Stimulated activated CD8-positive, alpha-beta memory T cell treated with anti-CD3 and anti-CD28 coated beads, Interleukin-12 subunit alpha, Interleukin-12 subunit beta, amount 100 ng/mL, for 4 hours (primary cell): ENCODE measurements around the gene CEP112.
"Not testable (repeated sequence)": the region's sequence is repeated elsewhere in the genome, so short reads cannot be mapped to it uniquely, and the experiment has no call there.

Experiments
- DNase-seq: peaks from one replicate; pipeline ENCODE4 v3.0.0-alpha.2; 2020; ENCODE audit warnings: low read depth

CEP112 gene

DNA sequence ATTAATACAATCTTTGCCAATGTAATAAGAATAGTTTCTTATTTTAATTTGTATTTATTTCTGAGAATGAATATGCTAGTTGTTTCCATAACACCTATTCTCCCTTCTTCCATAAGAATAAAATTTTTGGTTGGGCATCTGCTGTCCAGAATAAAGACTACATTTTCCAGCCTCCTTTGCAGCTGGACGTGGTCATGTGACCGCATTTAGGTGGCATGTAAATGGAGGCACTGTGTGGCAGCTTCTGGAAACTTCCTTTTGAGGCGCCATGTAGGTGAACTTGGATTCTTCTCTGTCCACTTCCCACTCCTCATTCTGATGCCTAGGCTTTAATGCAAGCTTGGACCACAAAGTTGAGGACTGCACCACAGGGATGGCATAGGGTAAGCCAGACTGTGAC, 415.0 kb downstream of the CEP112 start:
- DNase-seq = no peak

DNA sequence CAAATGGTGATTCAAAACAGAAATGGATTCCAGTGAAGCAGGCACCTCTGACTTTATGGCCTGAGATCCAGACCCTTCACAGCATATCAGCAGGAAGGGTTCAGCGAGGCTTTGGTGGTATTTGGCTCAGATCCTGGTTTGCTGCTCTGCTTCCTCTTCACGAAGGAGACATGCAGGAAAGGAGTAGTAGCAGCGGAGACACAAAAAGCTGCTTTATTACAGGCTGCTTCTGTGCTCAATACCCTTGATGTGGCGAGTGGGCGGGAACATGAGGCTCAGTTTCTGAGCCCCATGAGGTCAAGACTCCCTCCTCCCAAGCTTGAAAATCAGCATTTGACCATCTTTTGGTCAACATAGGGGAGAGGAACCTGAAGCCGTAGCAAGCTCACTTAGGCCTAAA, 417.1 kb downstream of the CEP112 start:
- no peak for DNase-seq

GRCh38 chr17:65772989-65773388, 418.9 kb downstream of the CEP112 start:
- no peak for DNase-seq

- DNase-seq = no peak
Observed at GRCh38 chr17:65771704-65772103, 420.2 kb downstream of the CEP112 start.

GRCh38 chr17:65763786-65764185, 428.1 kb downstream of the CEP112 start:
- DNase-seq = no peak

- no peak for DNase-seq
Observed at GRCh38 chr17:65762973-65763372, 429.0 kb downstream of the CEP112 start.

- no peak for DNase-seq
Observed at GRCh38 chr17:65759532-65759931, 432.4 kb downstream of the CEP112 start.

GRCh38 chr17:65756760-65757159, 435.2 kb downstream of the CEP112 start:
- no peak for DNase-seq

DNA sequence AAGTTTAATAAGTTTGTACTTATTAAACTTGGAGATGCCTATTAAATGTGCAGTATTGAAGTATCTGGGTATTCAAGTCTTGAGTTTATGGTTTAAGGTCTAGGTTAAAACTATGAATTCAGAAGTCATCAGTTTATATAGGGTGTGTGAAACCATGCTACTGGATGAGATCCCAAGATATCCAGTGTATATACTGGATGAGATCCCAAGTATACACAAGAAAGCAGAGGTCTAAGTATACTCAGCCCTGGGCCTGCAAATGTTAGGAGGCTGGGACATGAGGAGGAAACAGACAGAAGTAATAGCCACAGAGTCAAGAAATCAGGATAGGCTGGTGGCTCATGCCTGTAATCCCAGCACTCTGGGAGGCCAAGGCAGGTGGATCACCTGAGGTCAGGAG, 436.1 kb downstream of the CEP112 start:
- no peak for DNase-seq

DNA sequence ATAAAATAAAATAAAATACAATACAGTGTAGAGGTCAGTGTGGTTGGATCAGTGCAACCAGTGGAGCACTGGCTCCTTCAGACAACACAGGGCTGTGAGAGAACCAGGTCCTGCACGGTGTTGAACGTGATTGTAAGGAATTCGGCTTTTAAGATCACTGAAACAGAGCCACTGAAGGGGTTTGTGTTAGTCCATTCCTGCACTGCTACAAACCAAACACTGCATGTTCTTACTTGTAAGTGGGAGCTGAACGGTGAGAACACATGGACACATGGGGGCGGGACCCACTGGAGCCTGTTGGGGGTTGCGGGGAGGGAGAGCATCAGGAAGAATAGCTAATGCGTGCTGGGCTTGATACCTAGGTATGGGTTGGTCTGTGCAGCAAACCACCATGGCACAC, 437.3 kb downstream of the CEP112 start:
- DNase-seq = no peak

DNA sequence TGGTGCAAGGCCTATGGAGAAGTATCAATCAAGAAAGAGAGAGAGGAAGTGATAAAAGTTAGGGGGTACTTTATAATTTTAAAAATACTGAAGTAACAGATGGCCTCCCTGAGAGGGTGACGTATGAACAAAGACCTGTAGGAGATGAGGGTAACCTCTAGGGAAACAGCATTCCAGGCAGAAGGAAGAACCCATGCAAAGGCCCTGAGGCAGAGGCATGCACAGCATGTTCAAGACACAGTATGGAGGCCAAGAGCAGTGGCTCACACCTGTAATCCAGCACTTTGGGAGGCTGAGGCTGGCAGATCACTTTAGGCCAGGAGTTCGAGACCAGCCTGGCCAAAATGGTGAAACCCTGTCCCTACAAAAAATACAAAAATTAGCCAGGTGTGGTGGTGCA, 437.9 kb downstream of the CEP112 start:
- DNase-seq = no peak

GRCh38 chr17:65753348-65753747, 438.6 kb downstream of the CEP112 start:
- no peak for DNase-seq

GRCh38 chr17:65751263-65751662, 440.7 kb downstream of the CEP112 start:
- no peak for DNase-seq

DNA sequence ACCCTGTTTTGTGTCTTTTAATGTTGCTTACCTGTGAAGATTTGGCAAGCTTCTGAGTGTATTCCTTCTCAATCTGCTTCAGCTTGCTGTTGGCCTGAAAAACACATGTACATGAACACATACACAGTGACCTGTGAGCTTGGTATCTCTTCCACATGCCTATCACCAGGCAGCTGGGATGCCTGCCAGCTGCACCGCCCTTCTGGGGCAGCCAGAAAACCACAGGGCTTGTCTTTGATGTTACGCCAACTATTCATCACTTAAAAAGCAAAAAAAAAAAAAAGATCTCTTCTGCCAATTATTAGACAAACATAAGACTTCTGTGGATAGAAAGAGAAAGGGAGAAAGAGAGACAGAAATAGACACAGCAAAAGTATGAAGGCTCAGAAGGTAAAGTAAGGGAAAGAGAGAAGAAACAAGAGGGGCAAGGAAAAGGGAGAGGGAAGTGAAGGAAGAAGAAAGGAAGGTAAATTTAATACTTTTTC, 441.3 kb downstream of the CEP112 start:
- no peak for DNase-seq

DNA sequence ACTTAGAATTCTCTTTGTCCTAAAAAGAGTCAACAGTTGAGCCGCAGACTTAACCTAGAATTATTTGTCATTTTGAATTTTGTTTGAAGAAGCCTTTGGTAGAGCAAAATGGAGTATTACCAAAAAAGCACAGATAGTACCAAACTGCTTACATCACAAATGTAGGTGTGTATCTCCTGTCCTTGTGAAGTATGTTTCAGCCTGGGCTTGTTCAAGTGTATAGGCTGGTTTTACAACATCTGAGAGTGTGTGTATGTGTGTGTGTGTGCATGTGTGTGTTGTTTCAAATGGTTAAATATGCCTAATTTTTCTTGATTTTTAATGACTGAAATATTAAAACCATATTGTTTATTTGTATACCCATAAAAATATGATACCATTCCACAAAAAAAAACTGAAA, 441.8 kb downstream of the CEP112 start:
- DNase-seq = no peak

DNA sequence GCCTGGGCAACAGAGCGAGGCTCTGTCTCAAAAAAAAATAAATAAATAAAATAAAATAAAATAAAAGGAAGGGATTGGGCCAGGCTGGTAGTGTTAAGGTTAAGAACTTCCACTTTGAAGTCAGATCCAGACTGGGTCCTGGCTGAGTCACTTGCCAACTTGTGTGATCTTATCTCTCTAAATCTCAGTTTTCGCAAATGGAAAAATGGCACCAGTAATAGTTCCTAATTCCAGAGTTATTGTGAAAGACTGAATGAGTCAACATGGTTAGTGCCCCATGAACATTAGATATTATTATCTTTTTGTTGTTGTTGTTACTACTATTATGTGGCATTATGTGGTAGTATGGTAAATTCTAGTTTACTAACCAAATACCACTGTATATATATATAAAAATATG, 442.5 kb downstream of the CEP112 start:
- DNase-seq = no peak

GRCh38 chr17:65745241-65745640, 446.7 kb downstream of the CEP112 start:
- DNase-seq = no peak

- DNase-seq = no peak
Observed at GRCh38 chr17:65743308-65743655, 448.7 kb downstream of the CEP112 start.

DNA sequence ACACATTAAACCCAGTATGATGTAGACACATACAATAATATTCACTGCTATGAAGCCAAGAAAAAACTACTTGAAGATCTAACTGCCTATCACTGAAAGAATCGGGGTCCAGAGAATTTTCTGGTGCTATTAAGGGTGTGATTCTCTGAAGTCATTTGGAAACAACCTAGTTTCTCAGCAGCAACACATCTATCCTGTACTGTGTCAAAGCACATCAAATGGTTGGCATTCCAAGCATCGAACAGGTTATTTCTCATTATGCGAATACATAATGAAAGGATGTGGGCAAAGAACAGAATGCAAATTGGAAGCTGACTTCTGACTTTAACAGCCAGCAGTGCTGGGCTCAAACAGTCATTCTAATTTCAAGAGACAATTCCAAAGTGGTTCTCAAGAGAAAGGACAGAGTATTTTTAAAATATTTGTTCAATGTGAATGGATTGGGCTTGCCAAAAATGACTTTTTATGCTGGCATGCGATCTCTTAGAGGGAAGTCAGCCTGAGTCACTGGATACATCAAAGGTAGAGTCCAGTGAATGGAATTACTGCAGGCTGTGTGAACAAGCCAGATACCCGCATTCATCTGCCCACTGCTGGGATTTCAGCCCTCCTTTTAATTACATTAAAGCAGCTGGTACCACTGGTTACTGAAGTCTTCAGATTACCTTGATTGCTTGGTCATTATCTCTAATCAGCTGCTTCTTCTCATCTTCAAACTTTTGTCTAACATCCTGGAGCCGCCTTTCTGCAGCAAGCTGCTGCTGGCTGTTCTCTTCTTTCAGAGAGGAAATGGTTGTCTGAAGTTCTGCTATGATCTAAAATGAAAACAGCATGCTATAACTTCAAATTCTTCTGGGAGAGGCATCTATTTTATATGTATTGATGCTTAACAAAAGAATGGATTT, 449.3 kb downstream of the CEP112 start:
- no peak for DNase-seq

GRCh38 chr17:65741710-65742109, 450.2 kb downstream of the CEP112 start:
- no peak for DNase-seq

GRCh38 chr17:65739034-65739433, 452.9 kb downstream of the CEP112 start:
- DNase-seq = no peak

- DNase-seq = no peak
Observed at GRCh38 chr17:65737451-65737850, 454.5 kb downstream of the CEP112 start.

- DNase-seq = no peak
Observed at GRCh38 chr17:65733314-65733713, 458.6 kb downstream of the CEP112 start.

DNA sequence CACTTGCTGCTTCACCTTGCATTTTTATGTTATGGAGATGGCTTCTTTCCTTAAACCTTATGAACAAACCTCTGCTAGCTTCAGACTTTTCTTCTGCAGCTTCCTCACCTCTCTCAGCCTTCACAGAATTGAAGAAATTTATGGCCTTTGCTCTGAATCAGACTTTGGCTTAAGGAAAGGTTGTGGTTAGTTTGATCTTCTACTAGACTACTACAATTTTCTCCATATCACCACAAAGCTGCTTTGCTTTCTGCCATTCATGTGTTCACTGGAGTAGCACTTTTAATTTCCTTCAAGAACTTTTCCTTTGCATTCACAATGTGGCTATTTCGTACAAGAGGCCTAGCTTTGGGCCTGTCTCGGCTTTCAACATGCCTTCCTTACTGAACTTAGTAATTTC, 459.3 kb downstream of the CEP112 start:
- not testable (repeated sequence) for DNase-seq
